Measurements from ENCODE around the gene INPP5J. TPM values are rescaled to one million over a fixed set of nuclear protein-coding genes. Genes with fewer than 3 reads are reported as not detected.

The INPP5J gene
- total and polyA plus RNA-seq, 9 of the 15 experiments (the other 6 are each of a cell fraction or from before 2014, with no cell fraction given) = 0.10 to 6.3 (median 4.8) TPM

DNA sequence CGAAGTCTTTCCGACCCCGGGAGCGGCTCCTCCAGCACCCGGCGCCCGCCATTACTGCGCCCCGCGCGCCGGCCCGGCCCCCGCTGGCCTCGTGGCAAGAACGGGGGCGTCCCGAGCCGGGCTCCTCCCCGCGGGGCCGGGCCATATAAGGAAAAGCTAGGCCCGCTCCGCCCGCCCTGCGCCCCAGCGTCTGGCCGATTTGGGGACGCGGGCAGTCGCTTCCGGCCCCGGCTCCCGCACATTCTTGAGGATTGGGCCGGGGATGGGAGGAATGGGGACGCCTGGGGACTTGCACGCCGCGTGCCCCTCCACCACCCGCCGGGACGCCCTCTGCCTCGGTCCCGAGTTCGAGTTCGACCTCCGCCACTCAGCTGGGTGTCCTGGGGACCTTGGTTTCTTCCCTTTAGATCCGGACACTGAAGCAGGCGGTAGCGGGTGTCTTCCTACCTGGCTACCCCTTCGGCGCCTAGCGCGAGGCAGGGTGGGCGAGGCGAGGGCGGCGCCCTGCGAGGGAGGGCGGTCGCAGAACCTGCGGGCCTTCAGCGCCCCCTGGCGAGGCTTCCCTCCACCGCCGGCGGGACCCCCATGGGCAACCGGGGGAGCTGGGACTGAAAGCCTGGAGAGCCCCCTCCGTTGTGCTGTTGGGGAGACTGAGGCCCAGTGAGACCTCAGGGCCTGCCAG lies 37.8 kb upstream of the INPP5J start:
- H3K4me2 ChIP-seq (ENCODE audit: insufficient read depth, low read length) = peak overlapping the region; percentile 93
- H3K27ac ChIP-seq (ENCODE audit: extremely low read depth, low read depth, low read length) = peak overlapping the region; percentile 98
- intact Hi-C loops (cut with micrococcal nuclease) = loop anchor here (2.0 kb wide), 2 partner anchors 116 to 136 kb away; partner anchors contain the start of genes MORC2 and TUG1
- peak overlapping the region; percentile 94 for H2AFZ ChIP-seq (ENCODE audit: low read depth, low read length)
- no peaks in the 10 kb centered on the region for H3K27me3 ChIP-seq (ENCODE audit: control insufficient read depth in 2 of 2, insufficient read depth in 2 of 2, low read length in 2 of 2)
- peak; percentile 76 to 89 (median 84) for DNase-seq (ENCODE audit: extremely low read depth in 1 of 4, low spot score in 3 of 4)
- ChIA-PET CTCF (ENCODE audit: low intra/inter-chr PET ratio) (interaction anchor here (0.7 to 4.0 kb wide), 3 partner anchors 20 to 137 kb away, joined by 3 to 21 read pairs (median 4); partner anchors contain the start of gene TUG1), POLR2A (interaction anchor here (0.6 to 2.9 kb wide), 10 partner anchors 11 to 238 kb away, joined by 3 to 18 read pairs (median 4); partner anchors contain the start of gene SELENOM)
- under 1% methylated on average over 31 of the region's 69 CpGs for WGBS (ENCODE audit: insufficient coverage, low coverage, missing lambda C conversion rate)
- H4K20me1 ChIP-seq (replicated peaks; ENCODE audit: control insufficient read depth, insufficient read depth, low read length) = no peaks in the 10 kb centered on the region
- peak; percentile 44 for FAIRE-seq
- H3K79me2 ChIP-seq (ENCODE audit: control insufficient read depth, insufficient read depth, low read length) = peaks cover 22% of the 10 kb centered on the region
- no TSS peak for BruUV-seq (replicated peaks)
- peaks cover 5% of the 10 kb centered on the region for H3K9me1 ChIP-seq (ENCODE audit: control insufficient read depth, insufficient read depth, low read length)
- H3K4me3 ChIP-seq = peak overlapping the region; percentile 66
- H3K9ac ChIP-seq (ENCODE audit: insufficient read depth in 1 of 2, low read depth in 2 of 2, low read length in 2 of 2) = peak overlapping the region; percentile 92 to 98
- peaks cover 20% of the 10 kb centered on the region; the same call in 2 of the 3 replicates for H3K36me3 ChIP-seq (ENCODE audit: control insufficient read depth, insufficient read depth, low read length)
- peak; percentile 85 for ATAC-seq
- H3K9me3 ChIP-seq (replicated peaks; ENCODE audit: control insufficient read depth, insufficient read depth, low read depth, low read length) = no peaks in the 10 kb centered on the region
- in situ Hi-C loops (cut with MboI) = loop anchor here (5.0 to 10.0 kb wide), 2 partner anchors 133 to 320 kb away; no protein-coding TSS in a partner anchor
- peaks cover 36 to 78% of the 10 kb centered on the region in 2 experiments for H3K4me1 ChIP-seq (replicated peaks in 1 of 2; ENCODE audit: control insufficient read depth in 2 of 2, insufficient read depth in 2 of 2, low read length in 2 of 2)
- no peak for TF ChIP-seq HOMEZ (CRISPR knock-in tag; IDR thresholded peaks at IDR 0.05)
- 0 out of 2 replicates have a peak, but pooled peaks have one; percentile 24 for TF ChIP-seq ARID1B (IDR thresholded peaks at IDR 0.05)
- TF ChIP-seq CTCFL (IDR thresholded peaks at IDR 0.05; ENCODE audit: borderline replicate concordance, insufficient read depth, low read depth, low read length, poor library complexity, severe bottlenecking) = peak; percentile 71
- TF ChIP-seq, protein P1, sequence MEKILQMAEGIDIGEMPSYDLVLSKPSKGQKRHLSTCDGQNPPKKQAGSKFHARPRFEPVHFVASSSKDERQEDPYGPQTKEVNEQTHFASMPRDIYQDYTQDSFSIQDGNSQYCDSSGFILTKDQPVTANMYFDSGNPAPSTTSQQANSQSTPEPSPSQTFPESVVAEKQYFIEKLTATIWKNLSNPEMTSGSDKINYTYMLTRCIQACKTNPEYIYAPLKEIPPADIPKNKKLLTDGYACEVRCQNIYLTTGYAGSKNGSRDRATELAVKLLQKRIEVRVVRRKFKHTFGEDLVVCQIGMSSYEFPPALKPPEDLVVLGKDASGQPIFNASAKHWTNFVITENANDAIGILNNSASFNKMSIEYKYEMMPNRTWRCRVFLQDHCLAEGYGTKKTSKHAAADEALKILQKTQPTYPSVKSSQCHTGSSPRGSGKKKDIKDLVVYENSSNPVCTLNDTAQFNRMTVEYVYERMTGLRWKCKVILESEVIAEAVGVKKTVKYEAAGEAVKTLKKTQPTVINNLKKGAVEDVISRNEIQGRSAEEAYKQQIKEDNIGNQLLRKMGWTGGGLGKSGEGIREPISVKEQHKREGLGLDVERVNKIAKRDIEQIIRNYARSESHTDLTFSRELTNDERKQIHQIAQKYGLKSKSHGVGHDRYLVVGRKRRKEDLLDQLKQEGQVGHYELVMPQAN (IDR thresholded peaks at IDR 0.05; ENCODE audit: borderline replicate concordance) = peak; percentile 60; the same call in 1 of the 2 replicates
- peak; percentile 34; the same call in 1 of the 2 replicates for TF ChIP-seq RB1 (IDR thresholded peaks at IDR 0.05; ENCODE audit: low read depth)
- peak; percentile 95 to 98 for TF ChIP-seq SRF (CRISPR knock-in tag; IDR thresholded peaks at IDR 0.05)
- TF ChIP-seq ELF1 (tag; IDR thresholded peaks at IDR 0.05) = peak; percentile 65; the same call in 1 of the 2 replicates
- peak; percentile 67 for TF ChIP-seq SUPT5H (IDR thresholded peaks at IDR 0.05)
- no peak; the same call in 1 of the 2 replicates for TF ChIP-seq POLR2H (tag; IDR thresholded peaks at IDR 0.05; ENCODE audit: low read depth)
- TF ChIP-seq PREB (CRISPR knock-in tag; IDR thresholded peaks at IDR 0.05) = no peak
